OCI-LY3 (cell line): ENCODE results near the gene HIP1.

Experiments used
- EZH2phosphoT487 ChIP-seq: fragments of 200-600 bp; shearing (Covaris generic); IDR thresholded peaks from 2 replicates; pipeline ENCODE4 v1.6.1; 2018; ENCODE audit warnings: antibody characterized with exemption, mixed run types, low read depth
- TF ChIP-seq, protein P1 (sequence below): fragments of 200-600, 300-600 bp; sonication (generic); IDR thresholded peaks from 2 replicates; pipeline ENCODE4 v1.5.1; 2014; ENCODE audit warnings: antibody characterized with exemption, low read length, low read depth

DNA sequence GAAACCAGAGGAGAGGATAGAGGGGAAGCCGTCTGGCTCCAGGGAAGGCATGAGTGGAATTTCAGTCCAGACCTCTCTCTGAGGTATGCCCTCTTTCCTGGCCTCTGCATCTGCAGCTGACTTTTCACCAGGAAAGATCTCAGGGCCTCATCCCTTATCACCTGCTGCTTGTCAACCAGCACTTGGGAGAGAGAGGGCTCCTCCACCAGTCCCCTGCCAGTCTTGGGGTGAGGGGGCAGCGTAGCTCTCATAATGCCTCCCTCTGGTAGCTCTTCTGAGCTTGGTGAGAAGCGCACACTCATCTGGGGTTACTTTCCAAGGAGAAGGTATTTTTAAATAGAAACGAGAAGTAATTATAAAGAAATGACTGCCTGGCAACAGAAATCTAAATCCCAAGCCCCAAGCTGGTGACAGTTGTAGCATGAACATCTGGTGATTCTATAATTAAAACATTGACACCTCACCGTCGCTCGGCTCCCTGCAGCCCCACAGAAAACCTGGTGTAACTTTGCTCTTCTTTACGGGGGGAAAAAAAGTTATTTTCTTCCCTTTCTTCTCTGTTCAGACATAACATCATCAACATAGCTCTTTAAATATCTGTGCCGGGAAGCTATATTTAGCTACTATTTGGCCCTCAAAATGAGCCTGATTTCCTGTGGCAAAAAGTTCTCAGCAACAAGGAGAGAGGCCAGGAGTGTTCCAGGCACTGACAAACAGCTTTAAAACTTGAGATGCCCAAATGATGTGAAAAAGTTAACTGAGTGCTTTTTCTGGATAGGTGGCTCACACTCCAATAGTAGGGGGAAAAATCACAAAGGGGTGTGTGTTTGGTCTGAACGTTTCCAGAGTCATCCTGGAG, 26.9 kb downstream of the HIP1 start:
- TF ChIP-seq, protein P1, sequence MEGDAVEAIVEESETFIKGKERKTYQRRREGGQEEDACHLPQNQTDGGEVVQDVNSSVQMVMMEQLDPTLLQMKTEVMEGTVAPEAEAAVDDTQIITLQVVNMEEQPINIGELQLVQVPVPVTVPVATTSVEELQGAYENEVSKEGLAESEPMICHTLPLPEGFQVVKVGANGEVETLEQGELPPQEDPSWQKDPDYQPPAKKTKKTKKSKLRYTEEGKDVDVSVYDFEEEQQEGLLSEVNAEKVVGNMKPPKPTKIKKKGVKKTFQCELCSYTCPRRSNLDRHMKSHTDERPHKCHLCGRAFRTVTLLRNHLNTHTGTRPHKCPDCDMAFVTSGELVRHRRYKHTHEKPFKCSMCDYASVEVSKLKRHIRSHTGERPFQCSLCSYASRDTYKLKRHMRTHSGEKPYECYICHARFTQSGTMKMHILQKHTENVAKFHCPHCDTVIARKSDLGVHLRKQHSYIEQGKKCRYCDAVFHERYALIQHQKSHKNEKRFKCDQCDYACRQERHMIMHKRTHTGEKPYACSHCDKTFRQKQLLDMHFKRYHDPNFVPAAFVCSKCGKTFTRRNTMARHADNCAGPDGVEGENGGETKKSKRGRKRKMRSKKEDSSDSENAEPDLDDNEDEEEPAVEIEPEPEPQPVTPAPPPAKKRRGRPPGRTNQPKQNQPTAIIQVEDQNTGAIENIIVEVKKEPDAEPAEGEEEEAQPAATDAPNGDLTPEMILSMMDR, result no peak
- TF ChIP-seq EZH2phosphoT487, result no peak
